PC-9 (cell line): ENCODE results near the gene FNIP2.

Experiments used
- CTCF ChIP-seq: fragments of 200-600 bp; sonication (generic); conservative IDR thresholded peaks from 2 replicates; pipeline ENCODE4 v1.6.1; 2017; ENCODE audit warnings: mixed run types, antibody characterized with exemption, mild to moderate bottlenecking, moderate library complexity
- EZH2 ChIP-seq: fragments of 200-600 bp; sonication (generic); IDR thresholded peaks from 2 replicates; pipeline ENCODE4 v1.8.0; 2017; ENCODE audit warnings: antibody characterized with exemption, low read depth

- TF ChIP-seq CTCF (no peak), EZH2 (no peak)
Observed at GRCh38 chr4:158861766-158862165, 92.9 kb downstream of the FNIP2 start.
